H1 (cell line): ENCODE measurements around the gene FAM193A. TPM values are rescaled to one million over a fixed set of nuclear protein-coding genes. Genes with fewer than 3 reads are reported as not detected.

Source experiments
- ASH2L ChIP-seq: fragments of 200-600, 300-600 bp; sonication (generic); IDR thresholded peaks from one replicate; pipeline ENCODE4 v1.7.1; 2017; ENCODE audit warnings: low read length
- CEBPB ChIP-seq: IDR thresholded peaks from 2 replicates; pipeline ENCODE4 v1.6.1; 2012; ENCODE audit warnings: low read depth, low read length
- JUN ChIP-seq: IDR thresholded peaks from 2 replicates; pipeline ENCODE4 v1.6.1; 2011; ENCODE audit warnings: low read depth, mild to moderate bottlenecking, improper control_type of control experiment, low read length
- NRF1 ChIP-seq: IDR thresholded peaks from 2 replicates; pipeline ENCODE4 v1.6.1; 2011; ENCODE audit warnings: mild to moderate bottlenecking, low read depth, low read length, improper control_type of control experiment
- RNF2 ChIP-seq: fragments of 200-900, 300-1000 bp; sonication (generic); IDR thresholded peaks from 2 replicates; pipeline ENCODE4 v1.7.1; 2016; ENCODE audit warnings: borderline replicate concordance, low read depth, mild to moderate bottlenecking, antibody characterized with exemption, low read length; ENCODE audit not compliant: poor library complexity, severe bottlenecking; ENCODE audit errors: missing control alignments
- SIX5 ChIP-seq: IDR thresholded peaks from 2 replicates; pipeline ENCODE4 v1.6.1; 2011; ENCODE audit warnings: mild to moderate bottlenecking, low read depth, low read length
- SP1 ChIP-seq: IDR thresholded peaks from 2 replicates; pipeline ENCODE4 v1.6.1; 2011; ENCODE audit warnings: low read depth, low read length
- polyA plus RNA-seq, 7 experiments: library from polyadenylated mRNA; depleted of rRNA in 3 of 7; stranded (reverse) in 5 of 7; unstranded in 2 of 7; fragments of >200 nt in 5 of 7; fragments of 200-250 nt in 2 of 7; gene quantifications; 1 replicate in 5 of 7; 2 replicates in 1 of 7; 4 replicates in 1 of 7; pipeline versions ENCODE4 v1.2.1 to v1.2.3, GENCODE V29; 2011 to 2013; ENCODE audit warnings: missing spikeins in 2 of 7, mixed read lengths in 2 of 7
- total RNA-seq: library from RNA; stranded (reverse); fragmentation: NEBNext Ultra II Directional; extraction: Animal tissue kit (Norgen Biotek cat#: 25700); gene quantifications from 2 replicates; pipeline ENCODE4 v1.2.1, GENCODE V29; 2021
- TF ChIP-seq, protein P1 (sequence below): IDR thresholded peaks from 2 replicates; pipeline ENCODE4 v1.6.1; 2011; ENCODE audit warnings: low read depth, mild to moderate bottlenecking, low read length; ENCODE audit not compliant: insufficient read depth

The FAM193A gene
- total and polyA plus RNA-seq, 2 of the 8 experiments (the other 6 are each of a cell fraction or from before 2014, with no cell fraction given) = 8.7 to 26.2 TPM

DNA sequence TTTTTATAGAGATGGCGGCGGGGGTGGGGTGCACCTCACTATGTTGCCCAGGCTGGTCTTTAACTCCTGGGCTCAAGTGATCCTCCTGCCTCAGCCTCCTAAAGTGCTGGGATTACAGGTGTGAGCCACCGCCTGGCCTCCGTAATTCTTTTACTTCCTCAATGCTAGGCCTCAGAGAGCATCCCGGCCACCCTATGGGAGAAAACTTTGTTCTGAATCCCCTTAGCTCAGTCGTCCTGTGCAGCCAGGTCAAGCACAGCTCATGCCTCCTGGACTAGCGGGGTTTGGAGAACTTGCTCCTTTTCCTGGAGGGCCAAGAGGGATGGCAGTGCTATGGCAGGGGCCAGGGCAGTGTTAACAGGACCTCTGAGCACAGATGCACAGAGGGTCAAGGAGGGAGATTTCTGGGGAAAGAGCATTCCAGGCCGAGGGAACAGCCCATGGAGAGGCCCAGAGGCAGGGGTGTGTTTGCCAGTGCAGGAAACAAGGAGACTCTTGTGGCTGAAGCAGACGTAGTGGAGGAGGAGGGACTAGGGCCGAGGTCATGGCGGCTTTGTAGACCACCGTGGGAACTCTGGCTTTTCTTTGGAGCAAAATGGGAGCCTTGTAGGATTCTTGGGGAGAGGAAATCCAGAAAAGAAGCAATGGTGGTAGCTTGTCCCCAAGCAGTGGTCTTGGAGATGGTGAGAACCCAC is 229.5 kb downstream of the FAM193A start (continued):
- TF ChIP-seq, protein P1, sequence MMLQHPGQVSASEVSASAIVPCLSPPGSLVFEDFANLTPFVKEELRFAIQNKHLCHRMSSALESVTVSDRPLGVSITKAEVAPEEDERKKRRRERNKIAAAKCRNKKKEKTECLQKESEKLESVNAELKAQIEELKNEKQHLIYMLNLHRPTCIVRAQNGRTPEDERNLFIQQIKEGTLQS = no peak
- no peak for TF ChIP-seq ASH2L
- TF ChIP-seq RNF2 = no peak
- TF ChIP-seq CEBPB = no peak
- TF ChIP-seq NRF1 = no peak
- no peak for TF ChIP-seq SIX5
- TF ChIP-seq SP1 = no peak
- no peak for TF ChIP-seq JUN
- TF ChIP-seq, all 59 proteins: peak for 0
